GM12892 (cell line): ENCODE measurements around the gene ANKHD1.
A peak's percentile ranks its signal among the peaks of the same experiment; 100 is the strongest.

ENCODE experiments used
- DNase-seq: peaks from one replicate; pipeline ENCODE4 v3.0.0; 2011; ENCODE audit not compliant: insufficient read length
- FAIRE-seq: peaks from 2 replicates; lab custom pipeline; 2011; peaks lifted over from hg19 to GRCh38; lab: Jason Lieb, UNC
- POLR2A ChIP-seq: IDR thresholded peaks from 2 replicates; pipeline ENCODE4 v1.6.1; 2011; ENCODE audit warnings: low read depth, low read length, control low read depth
- POLR2AphosphoS5 ChIP-seq: IDR thresholded peaks from 2 replicates; pipeline ENCODE4 v1.6.1; 2011; ENCODE audit warnings: low read depth, low read length, control low read depth
- TAF1 ChIP-seq: IDR thresholded peaks from 2 replicates; pipeline ENCODE4 v1.6.1; 2011; ENCODE audit warnings: low read depth, mild to moderate bottlenecking, control low read depth, low read length, borderline replicate concordance

Gene ANKHD1

DNA sequence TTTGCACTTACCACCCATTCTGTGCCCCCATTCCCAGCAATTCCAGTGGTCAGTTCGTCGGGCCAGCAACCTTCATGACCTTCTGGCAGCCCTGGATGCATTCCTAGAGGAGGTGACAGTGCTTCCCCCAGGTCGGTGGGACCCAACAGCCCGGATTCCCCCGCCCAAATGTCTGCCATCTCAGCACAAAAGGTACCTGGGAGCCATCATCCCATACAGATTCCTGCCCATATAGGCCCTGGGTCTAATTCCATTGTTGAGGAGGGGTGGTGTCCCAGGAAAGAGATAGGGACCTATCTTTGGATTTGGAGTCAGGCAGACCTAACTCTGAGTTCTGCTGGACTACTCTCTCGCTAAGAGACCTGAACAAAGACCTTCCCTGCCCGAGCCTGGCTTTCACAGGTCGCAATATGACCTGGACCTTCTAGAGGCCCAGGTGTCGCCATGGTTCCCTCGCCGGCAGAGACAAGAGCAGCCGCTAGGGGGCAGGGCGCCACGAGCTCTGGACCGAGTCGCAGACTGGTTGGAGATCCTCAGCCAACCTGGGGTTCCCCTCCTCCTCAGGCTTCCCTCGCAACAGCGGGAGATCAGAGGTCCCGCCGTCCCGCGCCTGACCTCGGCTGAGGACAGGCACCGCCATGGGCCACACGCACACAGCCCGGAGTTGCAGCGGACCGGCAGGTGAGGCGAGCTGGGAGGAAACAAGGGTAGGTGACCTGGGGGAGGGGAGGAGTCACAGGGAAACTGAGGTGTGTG, 38.6 kb upstream of the ANKHD1 start:
- peak; percentile 88 for DNase-seq
- peak; percentile 100 for FAIRE-seq
- TF ChIP-seq TAF1 (no peak), POLR2A (no peak), POLR2AphosphoS5 (no peak)

DNA sequence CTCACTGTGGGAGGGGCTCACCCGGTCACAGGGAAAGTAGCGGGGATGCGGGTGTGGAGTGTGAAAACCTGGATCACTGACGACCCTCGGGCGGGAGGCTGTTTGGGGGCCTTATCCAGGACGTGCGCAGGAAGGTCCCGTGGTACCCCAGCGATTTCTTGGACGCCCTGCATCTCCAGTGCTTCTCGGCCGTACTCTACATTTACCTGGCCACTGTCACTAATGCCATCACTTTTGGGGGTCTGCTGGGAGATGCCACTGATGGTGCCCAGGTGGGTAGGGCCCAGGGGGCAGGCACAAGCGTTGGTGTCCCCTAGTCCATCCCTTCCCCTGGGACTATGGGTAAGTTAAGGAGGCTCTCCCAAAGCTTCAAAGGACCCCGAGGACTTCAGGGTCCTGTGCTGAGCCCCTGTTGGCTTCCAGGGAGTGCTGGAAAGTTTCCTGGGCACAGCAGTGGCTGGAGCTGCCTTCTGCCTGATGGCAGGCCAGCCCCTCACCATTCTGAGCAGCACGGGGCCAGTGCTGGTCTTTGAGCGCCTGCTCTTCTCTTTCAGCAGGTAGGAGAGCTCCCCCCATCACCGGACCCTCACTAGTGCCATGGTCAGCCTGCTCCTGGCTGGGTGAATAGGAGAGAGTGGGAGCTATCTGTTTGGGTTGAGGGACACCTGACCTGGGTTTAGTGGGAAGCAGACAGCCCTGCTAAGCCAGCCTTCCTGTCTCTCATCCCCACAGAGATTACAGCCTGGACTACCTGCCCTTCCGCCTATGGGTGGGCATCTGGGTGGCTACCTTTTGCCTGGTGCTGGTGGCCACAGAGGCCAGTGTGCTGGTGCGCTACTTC, 37.8 kb upstream of the ANKHD1 start:
- no peak for TF ChIP-seq POLR2AphosphoS5
- TF ChIP-seq TAF1, result no peak
- no peak for TF ChIP-seq POLR2A
- no peak for FAIRE-seq
- no peak for DNase-seq

DNA sequence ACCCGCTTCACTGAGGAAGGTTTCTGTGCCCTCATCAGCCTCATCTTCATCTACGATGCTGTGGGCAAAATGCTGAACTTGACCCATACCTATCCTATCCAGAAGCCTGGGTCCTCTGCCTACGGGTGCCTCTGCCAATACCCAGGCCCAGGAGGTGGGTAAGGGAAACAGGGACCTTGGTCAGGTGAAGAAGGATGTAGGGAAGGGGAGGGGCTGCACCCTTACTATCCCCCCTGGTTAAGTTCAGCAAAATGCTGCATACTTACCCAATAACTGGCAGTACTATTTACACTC, 37.2 kb upstream of the ANKHD1 start:
- FAIRE-seq (no peak), DNase-seq (no peak)
- TF ChIP-seq TAF1, result no peak
- no peak for TF ChIP-seq POLR2A
- no peak for TF ChIP-seq POLR2AphosphoS5

DNA sequence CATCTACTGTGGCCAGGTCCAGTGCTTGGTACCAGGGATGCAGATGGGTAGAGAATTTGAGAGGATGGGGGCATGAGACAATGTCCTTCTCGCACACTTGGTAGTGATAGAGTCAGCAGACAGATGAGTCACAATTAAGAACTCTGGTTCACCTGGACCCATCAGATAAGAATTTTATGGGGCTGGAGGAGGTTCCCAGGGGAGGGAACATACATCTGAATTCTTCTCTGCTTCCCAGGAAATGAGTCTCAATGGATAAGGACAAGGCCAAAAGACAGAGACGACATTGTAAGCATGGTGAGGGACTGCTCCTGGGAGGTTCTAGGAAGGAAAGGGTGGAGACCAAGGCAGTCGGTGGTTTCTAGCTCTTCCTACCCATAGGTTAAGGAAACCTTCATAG, 36.4 kb upstream of the ANKHD1 start:
- no peak for FAIRE-seq

DNA sequence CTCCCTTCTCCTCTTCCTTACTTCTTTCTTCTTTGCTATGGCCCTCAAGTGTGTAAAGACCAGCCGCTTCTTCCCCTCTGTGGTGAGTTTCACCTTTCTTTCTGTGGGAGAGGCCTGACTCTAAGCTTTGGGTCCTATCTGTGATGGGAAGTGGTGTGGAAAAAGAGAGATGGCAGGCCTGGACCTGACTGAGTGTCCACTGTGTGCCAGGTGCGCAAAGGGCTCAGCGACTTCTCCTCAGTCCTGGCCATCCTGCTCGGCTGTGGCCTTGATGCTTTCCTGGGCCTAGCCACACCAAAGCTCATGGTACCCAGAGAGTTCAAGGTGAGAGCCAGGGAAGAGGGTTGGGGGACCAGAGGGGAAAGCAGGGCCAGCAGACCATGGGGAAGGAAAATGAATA, 35.7 kb upstream of the ANKHD1 start:
- TF ChIP-seq POLR2AphosphoS5 (no peak), POLR2A (no peak), TAF1 (no peak)
- FAIRE-seq (no peak), DNase-seq (no peak)

More for the DNA sequence above, 36.4 kb upstream of the ANKHD1 start:
- no peak for TF ChIP-seq POLR2AphosphoS5
- TF ChIP-seq TAF1, result no peak
- TF ChIP-seq POLR2A, result no peak
- no peak for DNase-seq

DNA sequence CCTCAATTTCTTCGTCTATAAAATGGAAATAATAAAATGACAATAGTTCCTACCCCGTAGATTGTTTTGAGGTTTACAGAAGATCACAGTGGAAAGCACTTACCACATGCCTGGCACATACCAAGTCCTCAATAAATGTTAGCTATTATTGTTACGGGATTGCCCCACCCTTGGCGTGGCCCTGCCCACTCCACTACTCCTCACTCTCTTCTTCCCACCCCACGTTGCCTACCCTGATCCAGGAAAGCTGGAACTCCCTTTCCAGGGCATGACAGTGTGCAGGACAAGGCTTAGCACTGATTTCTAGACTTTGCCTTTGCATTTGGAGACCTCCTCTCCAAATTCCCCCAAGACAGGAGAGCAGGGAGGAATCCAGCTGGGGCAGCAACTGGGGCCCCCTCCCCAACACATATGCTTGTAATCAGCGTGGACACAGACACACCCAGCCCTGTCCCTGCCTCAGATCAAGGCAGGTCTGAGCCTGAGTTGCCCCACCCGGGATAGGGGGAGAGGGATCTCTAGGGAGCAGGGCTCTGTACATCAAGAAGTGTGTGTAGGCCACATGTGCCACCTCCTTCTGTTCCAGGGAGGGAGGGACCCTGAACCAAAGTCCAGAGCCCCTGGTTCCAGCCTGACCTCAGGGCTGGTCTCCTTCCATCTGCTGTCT, 34.9 kb upstream of the ANKHD1 start:
- TF ChIP-seq TAF1 (no peak), POLR2A (no peak), POLR2AphosphoS5 (no peak)
- no peak for FAIRE-seq
- no peak for DNase-seq

DNA sequence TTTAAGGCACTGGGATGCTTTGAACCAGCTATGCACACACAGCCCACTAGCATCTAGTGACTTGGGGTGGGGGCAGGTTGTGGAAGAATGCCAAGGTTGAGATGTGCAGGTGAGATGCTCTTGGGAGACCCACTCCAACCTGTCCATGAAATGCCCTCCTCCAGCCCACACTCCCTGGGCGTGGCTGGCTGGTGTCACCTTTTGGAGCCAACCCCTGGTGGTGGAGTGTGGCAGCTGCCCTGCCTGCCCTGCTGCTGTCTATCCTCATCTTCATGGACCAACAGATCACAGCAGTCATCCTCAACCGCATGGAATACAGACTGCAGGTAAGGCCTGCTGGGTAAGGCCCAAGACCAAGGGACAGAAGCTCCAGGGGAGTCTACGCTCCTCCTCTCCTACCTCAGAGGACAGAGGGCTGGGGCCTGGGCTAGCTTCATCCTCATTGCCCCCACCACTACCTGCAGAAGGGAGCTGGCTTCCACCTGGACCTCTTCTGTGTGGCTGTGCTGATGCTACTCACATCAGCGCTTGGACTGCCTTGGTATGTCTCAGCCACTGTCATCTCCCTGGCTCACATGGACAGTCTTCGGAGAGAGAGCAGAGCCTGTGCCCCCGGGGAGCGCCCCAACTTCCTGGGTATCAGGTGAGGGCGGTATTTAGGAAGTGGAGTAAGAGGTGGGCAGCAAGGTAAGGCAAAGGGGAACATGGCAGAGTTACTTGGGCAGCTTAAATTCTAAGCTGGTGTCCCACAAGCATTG, 34.2 kb upstream of the ANKHD1 start:
- no peak for TF ChIP-seq TAF1
- no peak for TF ChIP-seq POLR2AphosphoS5
- TF ChIP-seq POLR2A, result no peak
- no peak for DNase-seq
- FAIRE-seq, result no peak

DNA sequence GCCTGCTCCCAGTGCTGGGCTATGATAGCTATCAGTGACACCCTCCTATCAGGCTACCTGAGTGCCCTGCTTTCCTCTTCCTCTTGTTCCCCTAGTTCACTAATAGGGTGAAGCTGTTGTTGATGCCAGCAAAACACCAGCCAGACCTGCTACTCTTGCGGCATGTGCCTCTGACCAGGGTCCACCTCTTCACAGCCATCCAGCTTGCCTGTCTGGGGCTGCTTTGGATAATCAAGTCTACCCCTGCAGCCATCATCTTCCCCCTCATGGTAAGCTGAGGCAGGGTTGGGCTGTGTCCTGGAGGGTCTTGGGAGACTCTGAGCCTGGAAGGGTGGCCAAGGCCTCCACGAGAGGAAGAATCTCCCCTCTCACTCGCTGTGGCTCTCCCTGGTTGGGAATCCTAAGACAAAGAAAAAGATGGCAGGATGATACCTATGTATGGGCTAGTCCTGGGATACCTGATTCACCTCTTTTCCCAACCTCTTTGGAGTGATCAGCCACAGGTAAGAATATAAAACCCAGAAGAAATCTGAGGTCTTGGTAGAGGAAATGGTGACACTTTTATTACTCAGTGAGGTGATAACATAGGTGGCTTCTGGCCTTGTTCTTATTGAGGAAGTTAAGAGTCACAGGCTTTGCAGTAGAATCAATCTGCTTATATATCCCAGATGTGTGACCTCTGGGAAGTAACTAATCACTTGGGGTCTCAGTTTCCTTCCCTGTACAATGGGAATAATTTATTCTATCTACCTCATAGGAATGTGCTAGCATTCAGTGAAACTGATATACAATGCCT, 30.1 kb upstream of the ANKHD1 start:
- DNase-seq, result no peak
- no peak for FAIRE-seq
- no peak for TF ChIP-seq TAF1
- TF ChIP-seq POLR2A, result no peak
- no peak for TF ChIP-seq POLR2AphosphoS5

DNA sequence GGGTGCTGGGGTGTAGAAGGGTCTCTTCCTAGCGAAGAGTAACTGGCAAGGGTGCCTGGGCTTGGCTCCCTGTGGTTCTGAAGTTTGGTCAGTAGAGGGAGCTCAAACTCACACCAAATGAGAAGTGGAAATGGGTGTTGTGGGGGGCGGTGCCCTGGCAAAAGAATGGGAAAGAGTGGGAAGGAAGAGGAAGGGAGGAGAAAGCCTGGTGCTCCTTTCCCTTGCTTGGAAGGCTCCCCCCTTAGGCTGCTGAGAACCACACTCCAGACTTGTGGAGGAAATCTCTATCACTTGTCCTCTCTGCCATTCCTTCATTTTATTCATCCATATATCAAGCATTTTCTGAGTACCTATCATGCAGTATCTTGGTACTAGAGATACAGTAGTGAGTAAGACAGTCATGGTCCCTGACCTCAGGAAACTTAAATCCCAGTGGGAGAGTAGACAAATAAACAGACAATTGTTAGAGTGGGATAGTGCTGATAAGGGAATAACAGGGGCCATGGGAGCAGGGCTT, 28.6 kb upstream of the ANKHD1 start:
- TF ChIP-seq POLR2A (no peak), TAF1 (no peak), POLR2AphosphoS5 (no peak)
- FAIRE-seq (peak; percentile 48), DNase-seq (no peak)

DNA sequence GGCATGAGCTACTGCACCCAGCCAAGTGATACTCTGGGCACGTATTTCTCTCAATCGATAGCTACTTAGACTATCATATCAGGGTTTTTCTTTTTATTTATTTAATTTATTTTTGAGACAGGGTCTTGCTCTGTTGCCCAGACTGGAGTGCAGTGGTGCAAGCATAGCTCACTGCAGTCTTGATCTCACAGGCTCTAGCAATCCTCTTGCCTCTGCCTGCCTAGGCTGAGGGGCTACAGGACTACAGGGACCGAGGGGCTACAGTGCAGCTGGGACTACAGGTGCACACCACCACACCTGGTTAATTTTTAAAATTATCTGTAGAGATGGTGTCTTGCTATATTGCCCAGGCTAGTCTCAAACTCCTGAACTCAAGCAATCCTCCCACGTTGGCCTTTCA, 20.3 kb upstream of the ANKHD1 start:
- TF ChIP-seq POLR2AphosphoS5, result no peak
- no peak for TF ChIP-seq POLR2A
- TF ChIP-seq TAF1, result no peak
- no peak for DNase-seq
- FAIRE-seq, result no peak
